Mesenteric fat pad (tissue), 1 donor: ENCODE data around the gene SLC7A10. TPM values are rescaled to one million over a fixed set of nuclear protein-coding genes. Genes with fewer than 3 reads are reported as not detected.

Experiments
- DNase-seq: peaks from one replicate; pipeline ENCODE4 v3.0.0-alpha.2; 2020; ENCODE audit warnings: low spot score
- long read RNA-seq: library from polyadenylated mRNA; unstranded; transcript quantifications from one replicate; pipeline ENCODE4 v2.0.0, GENCODE V29; 2020
- total RNA-seq: library from RNA; stranded (reverse); fragmentation: NEBNext Ultra II Directional; extraction: Animal tissue kit (Norgen Biotek cat#: 25700); gene quantifications from one replicate; pipeline ENCODE4 v1.2.1, GENCODE V29; 2021
- donor health status: DM: yes; HTN: yes; CAD: no.

The SLC7A10 gene
- total RNA-seq: 24.2 TPM
- long read RNA-seq, transcript SLC7A10-201 (11 exons, 1,946 nt): major isoform, 17 of 50 reads
- long read RNA-seq, partial matches to known transcripts: 18 of 50 reads
- long read RNA-seq, other reads (novel, unspliced or antisense): 14 of 50 reads

- no peak for DNase-seq
These were observed at the start of gene SLC7A10 for GRCh38 chr19:33225458-33225926. Gene SLC7A10, minus strand, starts transcription at chr19:33225850. Its CDS starts 147 bp downstream, at chr19:33225703.

- DNase-seq: no peak
These were observed 49.3 kb upstream of the SLC7A10 start for GRCh38 chr19:33274663-33275558.

- DNase-seq: no peak
These were observed 48.4 kb upstream of the SLC7A10 start for GRCh38 chr19:33273881-33274662.

- no peak for DNase-seq
These were observed 47.6 kb upstream of the SLC7A10 start for GRCh38 chr19:33273065-33273736.

- no peak for DNase-seq
These were observed 45.8 kb upstream of the SLC7A10 start for GRCh38 chr19:33271246-33272021.

GRCh38 chr19:33270769-33271168 lies 45.1 kb upstream of the SLC7A10 start:
- no peak for DNase-seq

- no peak for DNase-seq
These were observed 43.4 kb upstream of the SLC7A10 start for GRCh38 chr19:33269016-33269415.

- DNase-seq: no peak
These were observed 42.7 kb upstream of the SLC7A10 start for GRCh38 chr19:33268162-33268991.

- no peak for DNase-seq
These were observed 42.1 kb upstream of the SLC7A10 start for GRCh38 chr19:33267706-33268105.

- DNase-seq: no peak
These were observed 41.4 kb upstream of the SLC7A10 start for GRCh38 chr19:33266974-33267484.

GRCh38 chr19:33264881-33265445 lies 39.3 kb upstream of the SLC7A10 start:
- DNase-seq: no peak

GRCh38 chr19:33263325-33264023 lies 37.8 kb upstream of the SLC7A10 start:
- no peak for DNase-seq

- DNase-seq: no peak
These were observed 36.0 kb upstream of the SLC7A10 start for GRCh38 chr19:33261511-33262189.

- DNase-seq: no peak
These were observed 35.2 kb upstream of the SLC7A10 start for GRCh38 chr19:33260628-33261418.

GRCh38 chr19:33259539-33259938 lies 33.9 kb upstream of the SLC7A10 start:
- no peak for DNase-seq

GRCh38 chr19:33257828-33258227 lies 32.2 kb upstream of the SLC7A10 start:
- no peak for DNase-seq

- no peak for DNase-seq
These were observed 30.6 kb upstream of the SLC7A10 start for GRCh38 chr19:33256261-33256660.
